HepG2 (cell line): ENCODE data around the gene PADI6. TPM values are rescaled to one million over a fixed set of nuclear protein-coding genes. Genes with fewer than 3 reads are reported as not detected.

Experiments used
- HMGXB4 ChIP-seq, 2 experiments: sonication (generic) in 1 of 2; formaldehyde crosslinking in 1 of 2; IDR thresholded peaks; 2 replicates each; pipeline versions ENCODE4 v1.4.0 to v1.6.1; 2018 to 2020; ENCODE audit warnings: missing genetic modification reagents in 2 of 2, borderline replicate concordance in 1 of 2, low read depth in 1 of 2, mild to moderate bottlenecking in 1 of 2, missing biosample characterization in 1 of 2
- RAD21 ChIP-seq: fragments of 450-650 bp; formaldehyde crosslinking; IDR thresholded peaks from 2 replicates; pipeline ENCODE4 v1.5.0; 2020; ENCODE audit warnings: mild to moderate bottlenecking
- ZNF280D ChIP-seq: sonication (generic); formaldehyde crosslinking; IDR thresholded peaks from 2 replicates; pipeline ENCODE4 v1.5.1; 2020; ENCODE audit warnings: mild to moderate bottlenecking, missing genetic modification reagents
- ZSCAN9 ChIP-seq: IDR thresholded peaks from 2 replicates; pipeline ENCODE4 v1.6.1; 2016; ENCODE audit warnings: borderline replicate concordance
- polyA plus RNA-seq, 8 experiments: library from polyadenylated mRNA; depleted of rRNA in 3 of 8; stranded (reverse) in 7 of 8; unstranded in 1 of 8; fragments of >200 nt; fragmentation: Illumina TruSeq in 4 of 8; extraction: Trizol in 4 of 8; gene quantifications; 2 replicates each; pipeline versions ENCODE4 v1.2.1 to v1.2.3, GENCODE V29; 2011 to 2016; ENCODE audit warnings: low read depth in 4 of 8, missing spikeins in 1 of 8, mixed read lengths in 1 of 8; ENCODE audit not compliant: insufficient read depth in 1 of 8
- total RNA-seq, 5 experiments: library from RNA; depleted of rRNA; stranded (reverse); fragments of >200 nt; fragmentation: Illumina TruSeq; extraction: Trizol; gene quantifications; 2 replicates each; pipeline ENCODE4 v1.2.3, GENCODE V29; 2016; ENCODE audit warnings: low read depth in 1 of 5
- TF ChIP-seq, protein P1 (sequence below): sonication (generic); formaldehyde crosslinking; IDR thresholded peaks from 2 replicates; pipeline ENCODE4 v1.9.0; 2021; ENCODE audit warnings: missing genetic modification reagents, borderline replicate concordance
- TF ChIP-seq, protein P2 (sequence below): sonication (generic); formaldehyde crosslinking; IDR thresholded peaks from 2 replicates; pipeline ENCODE4 v1.5.0; 2020; ENCODE audit warnings: missing genetic modification reagents, mild to moderate bottlenecking, borderline replicate concordance
- TF ChIP-seq, protein P3 (sequence below): sonication (generic); formaldehyde crosslinking; IDR thresholded peaks from 2 replicates; pipeline ENCODE4 v1.4.0; 2020; ENCODE audit warnings: missing genetic modification reagents, borderline replicate concordance
- TF ChIP-seq, protein P4 (sequence below): IDR thresholded peaks from 2 replicates; pipeline ENCODE4 v1.6.1; 2016; ENCODE audit warnings: mild to moderate bottlenecking, missing biosample characterization, missing genetic modification reagents

The PADI6 gene
- total and polyA plus RNA-seq, 2 of the 13 experiments (the other 11 are each of a cell fraction or from before 2014, with no cell fraction given), result not detected

- TF ChIP-seq ZNF280D (CRISPR knock-in tag) (no peak), RAD21 (CRISPR knock-in tag) (no peak), HMGXB4 (CRISPR knock-in tag; IDR thresholded peaks at IDR 0.05; ENCODE audit: borderline replicate concordance in 1 of 2, low read depth in 1 of 2) (no peak), ZSCAN9 (no peak)
- TF ChIP-seq, protein P1, sequence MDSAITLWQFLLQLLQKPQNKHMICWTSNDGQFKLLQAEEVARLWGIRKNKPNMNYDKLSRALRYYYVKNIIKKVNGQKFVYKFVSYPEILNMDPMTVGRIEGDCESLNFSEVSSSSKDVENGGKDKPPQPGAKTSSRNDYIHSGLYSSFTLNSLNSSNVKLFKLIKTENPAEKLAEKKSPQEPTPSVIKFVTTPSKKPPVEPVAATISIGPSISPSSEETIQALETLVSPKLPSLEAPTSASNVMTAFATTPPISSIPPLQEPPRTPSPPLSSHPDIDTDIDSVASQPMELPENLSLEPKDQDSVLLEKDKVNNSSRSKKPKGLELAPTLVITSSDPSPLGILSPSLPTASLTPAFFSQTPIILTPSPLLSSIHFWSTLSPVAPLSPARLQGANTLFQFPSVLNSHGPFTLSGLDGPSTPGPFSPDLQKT (CRISPR knock-in tag), result no peak
- TF ChIP-seq, protein P2, sequence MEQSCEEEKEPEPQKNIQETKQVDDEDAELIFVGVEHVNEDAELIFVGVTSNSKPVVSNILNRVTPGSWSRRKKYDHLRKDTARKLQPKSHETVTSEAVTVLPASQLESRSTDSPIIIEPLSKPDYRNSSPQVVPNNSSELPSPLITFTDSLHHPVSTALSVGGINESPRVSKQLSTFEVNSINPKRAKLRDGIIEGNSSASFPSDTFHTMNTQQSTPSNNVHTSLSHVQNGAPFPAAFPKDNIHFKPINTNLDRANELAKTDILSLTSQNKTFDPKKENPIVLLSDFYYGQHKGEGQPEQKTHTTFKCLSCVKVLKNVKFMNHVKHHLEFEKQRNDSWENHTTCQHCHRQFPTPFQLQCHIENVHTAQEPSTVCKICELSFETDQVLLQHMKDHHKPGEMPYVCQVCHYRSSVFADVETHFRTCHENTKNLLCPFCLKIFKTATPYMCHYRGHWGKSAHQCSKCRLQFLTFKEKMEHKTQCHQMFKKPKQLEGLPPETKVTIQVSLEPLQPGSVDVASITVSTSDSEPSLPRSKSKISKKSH (CRISPR knock-in tag), result no peak
- TF ChIP-seq, protein P3, sequence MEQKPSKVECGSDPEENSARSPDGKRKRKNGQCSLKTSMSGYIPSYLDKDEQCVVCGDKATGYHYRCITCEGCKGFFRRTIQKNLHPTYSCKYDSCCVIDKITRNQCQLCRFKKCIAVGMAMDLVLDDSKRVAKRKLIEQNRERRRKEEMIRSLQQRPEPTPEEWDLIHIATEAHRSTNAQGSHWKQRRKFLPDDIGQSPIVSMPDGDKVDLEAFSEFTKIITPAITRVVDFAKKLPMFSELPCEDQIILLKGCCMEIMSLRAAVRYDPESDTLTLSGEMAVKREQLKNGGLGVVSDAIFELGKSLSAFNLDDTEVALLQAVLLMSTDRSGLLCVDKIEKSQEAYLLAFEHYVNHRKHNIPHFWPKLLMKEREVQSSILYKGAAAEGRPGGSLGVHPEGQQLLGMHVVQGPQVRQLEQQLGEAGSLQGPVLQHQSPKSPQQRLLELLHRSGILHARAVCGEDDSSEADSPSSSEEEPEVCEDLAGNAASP (CRISPR knock-in tag), result no peak
- TF ChIP-seq, protein P4, sequence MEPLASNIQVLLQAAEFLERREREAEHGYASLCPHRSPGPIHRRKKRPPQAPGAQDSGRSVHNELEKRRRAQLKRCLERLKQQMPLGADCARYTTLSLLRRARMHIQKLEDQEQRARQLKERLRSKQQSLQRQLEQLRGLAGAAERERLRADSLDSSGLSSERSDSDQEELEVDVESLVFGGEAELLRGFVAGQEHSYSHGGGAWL, result no peak
Observed at GRCh38 chr1:17328855-17329254, 43.1 kb upstream of the PADI6 start (continued).
